HEK293 (cell line): Measurements from ENCODE around the gene LRBA.

Experiments
- CTCF ChIA-PET: fragments of 350-600 bp; formaldehyde crosslinking; extraction: SDS; loops from one replicate; lab custom pipeline; 2021; ENCODE audit warnings: antibody characterized with exemption; lab: Yijun Ruan, JAX
- POLR2A ChIA-PET: fragments of 300-600 bp; formaldehyde crosslinking; extraction: SDS; loops from one replicate; lab custom pipeline; 2020; ENCODE audit warnings: antibody characterized with exemption, inconsistent platforms; lab: Yijun Ruan, JAX
- H3K27ac ChIP-seq: fragments of 200-500 bp; sonication (Bioruptor generic); 2 replicates; pipeline ENCODE4 v1.5.1; 2014; ENCODE audit warnings: low read depth, low read length, control low read depth, inconsistent platforms; ENCODE audit errors: extremely low read depth
- H3K36me3 ChIP-seq, 2 experiments: fragments of 200-500 bp in 1 of 2; sonication (Bioruptor generic) in 1 of 2; 1 replicate in 1 of 2; 2 replicates in 1 of 2; pipeline ENCODE4 v1.5.1; 2014 to 2017; ENCODE audit warnings: inconsistent platforms in 2 of 2, low read length in 2 of 2; ENCODE audit not compliant: control insufficient read depth in 2 of 2, insufficient read depth in 1 of 2
- H3K4me1 ChIP-seq: fragments of 200-500 bp; sonication (Bioruptor generic); 2 replicates; pipeline ENCODE4 v1.5.1; 2014; ENCODE audit warnings: mild to moderate bottlenecking, low read length, inconsistent platforms; ENCODE audit not compliant: control insufficient read depth, insufficient read depth
- H3K4me3 ChIP-seq: 2 replicates; pipeline ENCODE4 v1.5.1; 2011; ENCODE audit warnings: low read depth, mild to moderate bottlenecking, control low read depth, low read length, moderate library complexity
- H3K9me3 ChIP-seq: fragments of 200-500 bp; sonication (Bioruptor generic); 2 replicates; pipeline ENCODE4 v1.5.1; 2014; ENCODE audit warnings: low read depth, low read length, inconsistent platforms; ENCODE audit not compliant: control insufficient read depth, insufficient read depth
- HOXA7 ChIP-seq: sonication (generic); formaldehyde crosslinking; IDR thresholded peaks from 2 replicates; pipeline ENCODE4 v1.8.1; 2022; ENCODE audit warnings: missing genetic modification reagents, borderline replicate concordance
- MEIS1 ChIP-seq: sonication (generic); formaldehyde crosslinking; IDR thresholded peaks from 2 replicates; pipeline ENCODE4 v1.8.1; 2022; ENCODE audit warnings: missing genetic modification reagents, mild to moderate bottlenecking, borderline replicate concordance
- PATZ1 ChIP-seq: fragments of 450-650 bp; formaldehyde crosslinking; IDR thresholded peaks from 2 replicates; pipeline ENCODE4 v1.5.1; 2016; ENCODE audit warnings: missing biosample characterization, missing genetic modification characterization
- SCRT2 ChIP-seq: fragments of 450-650 bp; formaldehyde crosslinking; IDR thresholded peaks from 2 replicates; pipeline ENCODE4 v1.5.1; 2016; ENCODE audit warnings: missing biosample characterization, missing genetic modification characterization
- ZBTB10 ChIP-seq: fragments of 450-650 bp; formaldehyde crosslinking; IDR thresholded peaks from 2 replicates; pipeline ENCODE4 v1.5.1; 2016; ENCODE audit warnings: missing biosample characterization, missing genetic modification characterization
- ZFP69B ChIP-seq: fragments of 450-650 bp; formaldehyde crosslinking; IDR thresholded peaks from 2 replicates; pipeline ENCODE4 v1.5.1; 2016; ENCODE audit warnings: missing biosample characterization, missing genetic modification characterization
- ZNF10 ChIP-seq: fragments of 450-650 bp; formaldehyde crosslinking; IDR thresholded peaks from 2 replicates; pipeline ENCODE4 v1.5.1; 2017; ENCODE audit warnings: missing biosample characterization, missing genetic modification characterization
- ZNF2 ChIP-seq: fragments of 450-650 bp; formaldehyde crosslinking; IDR thresholded peaks from 2 replicates; pipeline ENCODE4 v1.5.1; 2016; ENCODE audit warnings: missing biosample characterization, missing genetic modification characterization
- ZNF292 ChIP-seq: fragments of 450-650 bp; formaldehyde crosslinking; IDR thresholded peaks from 2 replicates; pipeline ENCODE4 v1.5.1; 2016; ENCODE audit warnings: low read depth, missing biosample characterization, missing genetic modification characterization, borderline replicate concordance
- ZNF335 ChIP-seq: fragments of 450-650 bp; formaldehyde crosslinking; conservative IDR thresholded peaks from 2 replicates; pipeline ENCODE4 v1.5.1; 2016; ENCODE audit warnings: missing biosample characterization, missing genetic modification characterization
- ZNF366 ChIP-seq: fragments of 450-650 bp; formaldehyde crosslinking; conservative IDR thresholded peaks from 2 replicates; pipeline ENCODE4 v1.5.1; 2016; ENCODE audit warnings: missing biosample characterization, missing genetic modification characterization
- ZNF37A ChIP-seq: fragments of 450-650 bp; IDR thresholded peaks from 2 replicates; pipeline ENCODE4 v1.5.1; 2018; ENCODE audit warnings: missing biosample characterization, missing genetic modification characterization
- ZNF391 ChIP-seq: fragments of 450-650 bp; formaldehyde crosslinking; IDR thresholded peaks from 2 replicates; pipeline ENCODE4 v1.5.1; 2016; ENCODE audit warnings: low read depth, missing biosample characterization, missing genetic modification characterization, borderline replicate concordance
- ZNF501 ChIP-seq: fragments of 450-650 bp; formaldehyde crosslinking; IDR thresholded peaks from 2 replicates; pipeline ENCODE4 v1.5.1; 2016; ENCODE audit warnings: missing biosample characterization, missing genetic modification characterization
- ZNF529 ChIP-seq: fragments of 450-650 bp; formaldehyde crosslinking; IDR thresholded peaks from 2 replicates; pipeline ENCODE4 v1.5.1; 2017; ENCODE audit warnings: missing genetic modification characterization, missing biosample characterization; ENCODE audit not compliant: insufficient replicate concordance
- ZNF571 ChIP-seq: fragments of 450-650 bp; formaldehyde crosslinking; IDR thresholded peaks from 2 replicates; pipeline ENCODE4 v1.5.0; 2017; ENCODE audit warnings: missing biosample characterization, missing genetic modification characterization
- ZNF585B ChIP-seq: fragments of 450-650 bp; formaldehyde crosslinking; IDR thresholded peaks from 2 replicates; pipeline ENCODE4 v1.5.1; 2016; ENCODE audit warnings: missing biosample characterization, missing genetic modification characterization
- ZNF600 ChIP-seq: fragments of 450-650 bp; formaldehyde crosslinking; IDR thresholded peaks from 2 replicates; pipeline ENCODE4 v1.5.1; 2016; ENCODE audit warnings: missing biosample characterization, missing genetic modification characterization
- ZNF626 ChIP-seq: fragments of 450-650 bp; sonication (Bioruptor Pico); formaldehyde crosslinking; IDR thresholded peaks from 2 replicates; pipeline ENCODE4 v1.5.1; 2018; ENCODE audit warnings: missing biosample characterization, missing genetic modification characterization, inconsistent platforms
- ZNF658 ChIP-seq: fragments of 450-650 bp; formaldehyde crosslinking; IDR thresholded peaks from 2 replicates; pipeline ENCODE4; 2016; ENCODE audit warnings: missing biosample characterization, missing genetic modification characterization
- ZNF660 ChIP-seq: fragments of 450-650 bp; IDR thresholded peaks from 2 replicates; pipeline ENCODE4 v1.5.1; 2018; ENCODE audit warnings: missing biosample characterization, mild to moderate bottlenecking, missing genetic modification characterization
- ZNF843 ChIP-seq: fragments of 450-650 bp; formaldehyde crosslinking; IDR thresholded peaks from 2 replicates; pipeline ENCODE4 v1.5.1; 2016; ENCODE audit warnings: missing biosample characterization, missing genetic modification characterization
- ZXDB ChIP-seq: fragments of 450-650 bp; formaldehyde crosslinking; IDR thresholded peaks from 2 replicates; pipeline ENCODE4 v1.5.1; 2016; ENCODE audit warnings: missing biosample characterization, missing genetic modification characterization
- TF ChIP-seq, protein P1 (sequence below): fragments of 450-650 bp; formaldehyde crosslinking; IDR thresholded peaks from 2 replicates; pipeline ENCODE4 v1.5.1; 2016; ENCODE audit warnings: missing biosample characterization, missing genetic modification characterization
- TF ChIP-seq, protein P2 (sequence below): fragments of 450-650 bp; formaldehyde crosslinking; IDR thresholded peaks from 2 replicates; pipeline ENCODE4 v1.5.1; 2016; ENCODE audit warnings: missing biosample characterization, missing genetic modification characterization

The LRBA gene

DNA sequence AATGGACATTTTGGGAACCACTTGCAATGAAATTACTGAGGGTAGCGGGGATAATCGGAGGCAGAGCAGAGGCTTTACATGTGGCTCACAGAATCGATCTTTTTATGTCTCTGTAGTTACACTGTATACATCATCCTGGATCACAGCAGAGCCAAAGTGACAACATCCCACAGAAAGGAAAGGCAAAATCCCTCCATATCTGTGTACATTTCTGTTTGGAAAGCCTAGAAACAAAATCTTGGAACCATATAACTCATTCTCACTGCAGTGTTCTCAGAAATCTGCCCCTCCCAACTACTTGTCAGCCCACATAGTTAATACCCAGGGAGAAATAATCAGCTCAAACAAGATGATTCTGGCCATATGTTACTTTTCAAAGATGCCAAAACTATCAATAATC lies 725.2 kb downstream of the LRBA start (continued):
- TF ChIP-seq ZNF391 (tag by site-specific recombination), result no peak
- TF ChIP-seq ZNF658, result no peak
- no peak for TF ChIP-seq ZNF585B (tag by site-specific recombination)
- no peak for TF ChIP-seq ZNF571 (tag by site-specific recombination)
- no peak for TF ChIP-seq ZNF501 (tag by site-specific recombination)

GRCh38 chr4:150289198-150289597 lies 725.9 kb downstream of the LRBA start:
- H3K4me3 ChIP-seq, result no peak overlapping the region
- TF ChIP-seq ZBTB10 (tag by site-specific recombination) (no peak), MEIS1 (no peak), HOXA7 (CRISPR knock-in tag) (no peak), ZNF335 (no peak), ZNF2 (tag by site-specific recombination) (no peak), PATZ1 (tag by site-specific recombination) (no peak), ZNF843 (tag by site-specific recombination) (no peak), ZXDB (tag by site-specific recombination) (no peak)
- TF ChIP-seq, protein P1, sequence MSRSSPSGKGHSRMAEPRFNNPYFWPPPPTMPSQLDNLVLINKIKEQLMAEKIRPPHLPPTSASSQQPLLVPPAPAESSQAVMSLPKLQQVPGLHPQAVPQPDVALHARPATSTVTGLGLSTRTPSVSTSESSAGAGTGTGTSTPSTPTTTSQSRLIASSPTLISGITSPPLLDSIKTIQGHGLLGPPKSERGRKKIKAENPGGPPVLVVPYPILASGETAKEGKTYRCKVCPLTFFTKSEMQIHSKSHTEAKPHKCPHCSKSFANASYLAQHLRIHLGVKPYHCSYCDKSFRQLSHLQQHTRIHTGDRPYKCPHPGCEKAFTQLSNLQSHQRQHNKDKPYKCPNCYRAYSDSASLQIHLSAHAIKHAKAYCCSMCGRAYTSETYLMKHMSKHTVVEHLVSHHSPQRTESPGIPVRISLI (tag by site-specific recombination), result no peak
- TF ChIP-seq, protein P2, sequence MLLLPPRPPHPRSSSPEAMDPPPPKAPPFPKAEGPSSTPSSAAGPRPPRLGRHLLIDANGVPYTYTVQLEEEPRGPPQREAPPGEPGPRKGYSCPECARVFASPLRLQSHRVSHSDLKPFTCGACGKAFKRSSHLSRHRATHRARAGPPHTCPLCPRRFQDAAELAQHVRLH (tag by site-specific recombination), result no peak
- no peaks in the 10 kb centered on the region for H3K9me3 ChIP-seq
- no peak overlapping the region for H3K27ac ChIP-seq
- ChIA-PET POLR2A (interaction anchor here (0.7 kb wide), 1 partner anchor 33 kb away, joined by 3 read pairs; no protein-coding TSS in a partner anchor), CTCF (no interaction called here)
- H3K36me3 ChIP-seq, result no peaks in the 10 kb centered on the region
- no peaks in the 10 kb centered on the region for H3K4me1 ChIP-seq

GRCh38 chr4:150286656-150287055 lies 728.4 kb downstream of the LRBA start:
- CTCF ChIA-PET, result no interaction called here
- TF ChIP-seq ZNF529 (tag by site-specific recombination), result no peak
- no peak for TF ChIP-seq ZNF10 (tag by site-specific recombination)
- no peak for TF ChIP-seq ZNF660
- no peak for TF ChIP-seq SCRT2
- TF ChIP-seq ZNF366 (tag by site-specific recombination), result no peak
- TF ChIP-seq ZFP69B (tag by site-specific recombination), result no peak
- no peak for TF ChIP-seq ZNF292 (tag by site-specific recombination)
- TF ChIP-seq ZNF626, result no peak
- TF ChIP-seq ZNF600, result no peak
- TF ChIP-seq ZNF37A, result no peak
- Histone ChIP-seq H3K9me3 (no peaks in the 10 kb centered on the region), H3K4me3 (no peak overlapping the region), H3K36me3 (no peaks in the 10 kb centered on the region), H3K27ac (no peak overlapping the region), H3K4me1 (no peaks in the 10 kb centered on the region)
- POLR2A ChIA-PET, result no interaction called here
